B cell (primary cell): ENCODE measurements around the gene UGT1A4. TPM values are rescaled to one million over a fixed set of nuclear protein-coding genes. Genes with fewer than 3 reads are reported as not detected.
"Not testable (repeated sequence)": the region's sequence is repeated elsewhere in the genome, so short reads cannot be mapped to it uniquely, and the experiment has no call there.

Experiments
- ATAC-seq: fragments of 200-7000 bp; cut with Tn5 transposase; one replicate; pipeline ENCODE4 v1.10.0; 2021; ENCODE audit warnings: low read depth, mild to moderate bottlenecking, moderate number of reproducible peaks, moderate library complexity
- CTCF ChIA-PET: fragments of 350-600 bp; sonication (Branson Sonifier 250); formaldehyde crosslinking; loops from one replicate; lab custom pipeline; 2021; ENCODE audit warnings: antibody characterized with exemption, inconsistent platforms; lab: Charles Lee
- POLR2A ChIA-PET: fragments of 350-600 bp; sonication (Branson Sonifier 250); formaldehyde crosslinking; loops from one replicate; lab custom pipeline; 2021; ENCODE audit warnings: antibody characterized with exemption; lab: Charles Lee
- DNase-seq: peaks from one replicate; pipeline ENCODE4 v3.0.0; 2013
- H2AFZ ChIP-seq: 2 replicates; pipeline ENCODE4 v1.6.1; 2012; ENCODE audit warnings: mild to moderate bottlenecking, low read depth, low read length; ENCODE audit not compliant: insufficient read depth, poor library complexity, severe bottlenecking
- H3K27ac ChIP-seq, 2 donors: 1 replicate in 1 of 2; 2 replicates in 1 of 2; pipeline ENCODE4 v1.5.1; 2012 to 2013; ENCODE audit warnings: low read length in 2 of 2, mild to moderate bottlenecking in 2 of 2, moderate library complexity in 1 of 2
- H3K27me3 ChIP-seq, 4 experiments: fragments of 200-600 bp in 1 of 4; sonication (generic) in 1 of 4; replicated peaks in 1 of 4; 1 replicate in 2 of 4; 2 replicates in 2 of 4; pipeline versions ENCODE4 v1.6.1 to v1.7.0; 2013 to 2016; ENCODE audit warnings: low read length in 3 of 4, mild to moderate bottlenecking in 2 of 4, mixed read lengths in 1 of 4, moderate library complexity in 1 of 4; ENCODE audit not compliant: insufficient read depth in 4 of 4, control insufficient read depth in 3 of 4; ENCODE audit errors: control extremely low read depth in 1 of 4
- H3K36me3 ChIP-seq, 2 experiments: replicated peaks in 1 of 2; 1 replicate in 1 of 2; 2 replicates in 1 of 2; pipeline versions ENCODE4 v1.6.1 to v1.7.1; 2013; ENCODE audit warnings: low read length in 1 of 2; ENCODE audit not compliant: insufficient read depth in 2 of 2, control insufficient read depth in 1 of 2; ENCODE audit errors: control extremely low read depth in 1 of 2, extremely low read depth in 1 of 2
- H3K4me1 ChIP-seq, 2 donors: fragments of 200-600 bp in 1 of 2; sonication (generic) in 1 of 2; 1 replicate in 1 of 2; 2 replicates in 1 of 2; pipeline versions ENCODE4 v1.5.1 to v1.6.1; 2013 to 2017; ENCODE audit warnings: low read length in 2 of 2; ENCODE audit not compliant: control insufficient read depth in 2 of 2, insufficient read depth in 2 of 2
- H3K4me2 ChIP-seq: replicated peaks from 2 replicates; pipeline ENCODE3; 2012; ENCODE audit warnings: mild to moderate bottlenecking, low read depth, low read length; ENCODE audit not compliant: poor library complexity, severe bottlenecking
- H3K4me3 ChIP-seq, 5 experiments: fragments of 200-600 bp in 1 of 5; sonication (generic) in 1 of 5; 1 replicate in 3 of 5; 2 replicates in 2 of 5; pipeline versions ENCODE4 v1.5.1 to v1.7.0; 2011 to 2016; ENCODE audit warnings: low read length in 4 of 5, mild to moderate bottlenecking in 4 of 5, low read depth in 2 of 5, control low read depth in 1 of 5, moderate library complexity in 1 of 5; ENCODE audit not compliant: insufficient read depth in 1 of 5; ENCODE audit errors: control extremely low read depth in 1 of 5, extremely low read depth in 1 of 5
- H3K79me2 ChIP-seq: fragments of 200-600 bp; sonication (generic); one replicate; pipeline ENCODE4 v1.6.0; 2016; ENCODE audit warnings: low read length; ENCODE audit not compliant: control insufficient read depth, insufficient read depth
- H3K9ac ChIP-seq: fragments of 200-600 bp; sonication (generic); 2 replicates; pipeline ENCODE4 v1.6.1; 2017; ENCODE audit warnings: mild to moderate bottlenecking, low read length, moderate library complexity
- H3K9me3 ChIP-seq, 3 donors: one replicate each; pipeline versions ENCODE4 v1.6.1 to v1.7.1; 2013; ENCODE audit warnings: low read length in 2 of 3; ENCODE audit not compliant: control insufficient read depth in 2 of 3, insufficient read depth in 1 of 3; ENCODE audit errors: control extremely low read depth in 1 of 3
- H4K20me1 ChIP-seq: 2 replicates; pipeline ENCODE4 v1.6.0; 2012; ENCODE audit warnings: mild to moderate bottlenecking, low read length; ENCODE audit not compliant: insufficient read depth, control insufficient read depth, poor library complexity, severe bottlenecking
- H3K27ac Mint-ChIP-seq: one replicate; pipeline ENCODE4 v1.8.0; 2021; ENCODE audit warnings: mixed read lengths
- H3K27me3 Mint-ChIP-seq: one replicate; pipeline ENCODE4 v1.8.0; 2021; ENCODE audit warnings: mixed read lengths
- H3K4me1 Mint-ChIP-seq: one replicate; pipeline ENCODE4 v1.8.0; 2021; ENCODE audit warnings: mixed read lengths
- H3K4me3 Mint-ChIP-seq: one replicate; pipeline ENCODE4 v1.8.0; 2021; ENCODE audit warnings: mixed read lengths
- H3K9me3 Mint-ChIP-seq: one replicate; pipeline ENCODE4 v1.8.0; 2022; ENCODE audit warnings: mixed read lengths; ENCODE audit not compliant: insufficient read depth
- EZH2 ChIP-seq: IDR thresholded peaks from 2 replicates; pipeline ENCODE4 v1.6.1; 2012; ENCODE audit warnings: borderline replicate concordance, low read depth, mild to moderate bottlenecking, moderate library complexity, low read length; ENCODE audit not compliant: insufficient read depth, poor library complexity, severe bottlenecking
- WGBS: methylation state at CpG from one replicate; pipeline ENCODE4 v1.1.5; 2013; ENCODE audit warnings: missing lambda C conversion rate; ENCODE audit not compliant: insufficient coverage; 5-methylcytosine and 5-hydroxymethylcytosine counted together
- intact Hi-C: fragments of 100-400 bp; cut with micrococcal nuclease; formaldehyde crosslinking; loops from one replicate; pipeline ENCODE4 v1.10.0; 2022
- polyA plus RNA-seq: library from polyadenylated mRNA; depleted of rRNA; stranded (reverse); fragments of >200 nt; gene quantifications from 2 replicates; pipeline ENCODE4 v1.2.3, GENCODE V29; 2012
- total RNA-seq, 2 donors: library from RNA; stranded (reverse); fragments of 120-200 nt in 1 of 2; gene quantifications; 1 replicate in 1 of 2; 2 replicates in 1 of 2; pipeline versions ENCODE4 v1.2.3 to v1.2.4, GENCODE V29; 2013 to 2022
- TF ChIP-seq, protein P1 (sequence below): fragments of 200-600 bp; IDR thresholded peaks from one replicate; pipeline ENCODE4 v1.8.0; 2022; ENCODE audit warnings: antibody characterized with exemption, mild to moderate bottlenecking

The UGT1A4 gene
- total and polyA plus RNA-seq, 2 donors (not counting 1 experiment from before 2014, with no cell fraction given) = not detected

DNA sequence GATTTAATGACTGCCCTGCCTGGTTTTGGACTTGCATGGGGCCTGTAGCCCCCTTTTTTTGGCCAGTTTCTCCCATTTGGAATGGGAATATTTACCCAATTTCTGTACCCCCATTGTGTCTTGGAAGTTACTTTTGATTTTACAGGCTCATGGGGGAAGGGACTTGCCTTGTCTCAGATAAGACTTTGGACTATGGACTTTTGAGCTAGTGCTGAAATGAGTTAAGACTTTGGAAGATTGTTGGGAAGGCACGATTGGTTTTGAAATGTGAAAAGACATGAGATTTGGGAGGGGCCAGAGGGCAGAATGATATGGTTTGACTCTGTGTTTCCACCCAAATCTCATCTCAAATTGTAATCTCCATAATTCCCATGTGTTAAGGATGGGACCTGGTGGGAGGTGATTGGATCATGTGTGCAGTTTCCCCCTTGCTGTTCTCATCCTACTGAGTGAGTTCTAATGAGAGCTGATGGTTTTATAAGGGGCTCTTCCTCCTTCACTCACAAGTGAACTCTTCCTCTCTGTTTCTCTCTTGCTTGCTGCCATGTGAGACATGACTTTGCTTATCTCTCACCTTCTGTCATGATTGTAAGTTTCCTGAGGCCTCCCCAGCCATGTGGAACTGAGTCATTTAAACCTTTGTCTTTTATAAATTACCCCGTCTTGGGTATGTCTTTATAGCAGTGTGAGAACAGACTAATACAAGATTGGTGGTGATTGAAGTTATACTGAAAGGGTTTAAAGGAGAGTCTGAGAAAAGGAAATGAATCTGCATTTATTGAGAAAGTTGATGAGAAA lies 32.9 kb downstream of the UGT1A4 start:
- H3K4me3 Mint-ChIP-seq, H3K79me2 ChIP-seq, H3K27me3 ChIP-seq, H2AFZ ChIP-seq, intact Hi-C loops, H3K36me3 ChIP-seq, H3K4me1 ChIP-seq, POLR2A ChIA-PET, H3K4me1 Mint-ChIP-seq, H3K4me3 ChIP-seq, H4K20me1 ChIP-seq, H3K27ac ChIP-seq, DNase-seq, H3K9ac ChIP-seq, H3K9me3 Mint-ChIP-seq, ATAC-seq, H3K4me2 ChIP-seq, H3K27ac Mint-ChIP-seq: not testable (repeated sequence)
- H3K9me3 ChIP-seq = peaks cover 1 to 16% (median 8%) of the 10 kb centered on the region in 3 donors
- CTCF ChIA-PET = interaction anchor here (0.9 kb wide), 1 partner anchor 12 kb away, joined by 3 read pairs; no protein-coding TSS in a partner anchor
- H3K27me3 Mint-ChIP-seq = peaks cover 35% of the 10 kb centered on the region
- no CpG with 5 or more reads among the region's 2 CpGs for WGBS

DNA sequence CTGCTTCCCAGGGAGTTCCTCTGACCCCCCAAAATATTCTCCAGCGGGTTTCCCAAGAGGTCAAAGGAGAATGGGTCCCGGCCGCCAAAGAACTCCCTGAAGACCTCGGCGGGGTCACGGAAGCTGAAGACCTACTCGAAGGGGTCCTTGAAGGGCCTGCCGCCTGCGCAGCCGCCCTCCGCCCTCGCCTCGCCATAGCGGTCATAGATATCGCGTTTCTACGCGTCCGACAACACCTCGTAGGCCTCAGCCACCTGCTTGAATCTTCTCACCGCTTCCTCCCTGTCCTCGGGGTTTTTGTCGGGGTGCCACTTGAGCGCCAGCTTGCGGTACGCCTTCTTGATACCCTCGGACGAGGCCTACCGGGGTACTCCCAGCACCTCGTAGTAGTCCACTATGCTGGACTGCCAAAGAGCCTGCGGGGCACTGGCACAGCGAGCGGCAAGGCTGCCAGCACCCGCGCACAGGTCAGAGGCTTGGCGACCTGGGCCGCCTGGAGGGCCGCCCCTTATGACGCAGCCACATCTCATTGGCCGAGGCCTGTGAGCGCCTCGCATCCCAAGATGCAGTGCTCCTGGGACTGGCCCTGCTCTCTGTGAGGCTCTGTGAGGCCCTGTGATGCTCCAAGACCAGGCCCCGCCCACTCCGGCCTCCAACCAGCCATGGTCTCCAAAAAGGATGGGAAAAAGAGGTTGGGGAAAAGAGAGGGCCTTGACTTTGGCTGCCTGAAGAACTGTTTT lies 36.5 kb downstream of the UGT1A4 start:
- H3K9ac ChIP-seq = no peak overlapping the region
- H3K27ac ChIP-seq = no peak overlapping the region
- no peak overlapping the region for H3K4me3 ChIP-seq
- CTCF ChIA-PET = no interaction called here
- H2AFZ ChIP-seq = no peak overlapping the region
- no peaks in the 10 kb centered on the region for H3K27me3 ChIP-seq
- TF ChIP-seq, protein P1, sequence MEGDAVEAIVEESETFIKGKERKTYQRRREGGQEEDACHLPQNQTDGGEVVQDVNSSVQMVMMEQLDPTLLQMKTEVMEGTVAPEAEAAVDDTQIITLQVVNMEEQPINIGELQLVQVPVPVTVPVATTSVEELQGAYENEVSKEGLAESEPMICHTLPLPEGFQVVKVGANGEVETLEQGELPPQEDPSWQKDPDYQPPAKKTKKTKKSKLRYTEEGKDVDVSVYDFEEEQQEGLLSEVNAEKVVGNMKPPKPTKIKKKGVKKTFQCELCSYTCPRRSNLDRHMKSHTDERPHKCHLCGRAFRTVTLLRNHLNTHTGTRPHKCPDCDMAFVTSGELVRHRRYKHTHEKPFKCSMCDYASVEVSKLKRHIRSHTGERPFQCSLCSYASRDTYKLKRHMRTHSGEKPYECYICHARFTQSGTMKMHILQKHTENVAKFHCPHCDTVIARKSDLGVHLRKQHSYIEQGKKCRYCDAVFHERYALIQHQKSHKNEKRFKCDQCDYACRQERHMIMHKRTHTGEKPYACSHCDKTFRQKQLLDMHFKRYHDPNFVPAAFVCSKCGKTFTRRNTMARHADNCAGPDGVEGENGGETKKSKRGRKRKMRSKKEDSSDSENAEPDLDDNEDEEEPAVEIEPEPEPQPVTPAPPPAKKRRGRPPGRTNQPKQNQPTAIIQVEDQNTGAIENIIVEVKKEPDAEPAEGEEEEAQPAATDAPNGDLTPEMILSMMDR = no peak
- no peak for TF ChIP-seq EZH2
- DNase-seq (no peak), ATAC-seq (no peak)
- H4K20me1 ChIP-seq = no peaks in the 10 kb centered on the region
- Mint-ChIP-seq H3K27ac (no peak overlapping the region), H3K27me3 (peaks cover 15% of the 10 kb centered on the region), H3K4me3 (no peak overlapping the region), H3K9me3 (no peaks in the 10 kb centered on the region), H3K4me1 (no peaks in the 10 kb centered on the region)
- no peaks in the 10 kb centered on the region for H3K79me2 ChIP-seq
- intact Hi-C loops = no loop called here
- peaks cover 1 to 16% (median 8%) of the 10 kb centered on the region in 3 donors for H3K9me3 ChIP-seq
- H3K4me1 ChIP-seq = no peaks in the 10 kb centered on the region
- POLR2A ChIA-PET = no interaction called here
- 94% methylated on average over 40 of the region's 44 CpGs for WGBS
- H3K4me2 ChIP-seq = no peak overlapping the region
- no peaks in the 10 kb centered on the region for H3K36me3 ChIP-seq
